SJSA1 (cell line): ENCODE results near the gene ALOX5AP. TPM values are rescaled to one million over a fixed set of nuclear protein-coding genes. Genes with fewer than 3 reads are reported as not detected.

Experiments used
- DNase-seq, 2 experiments: peaks; one replicate each; pipeline ENCODE4 v3.0.0-alpha.2; 2015 to 2020; ENCODE audit warnings: low spot score in 2 of 2, low read depth in 1 of 2
- H3K27ac ChIP-seq: fragments of 250-450 bp; sonication (Bioruptor Pico); 2 replicates; pipeline ENCODE4 v1.5.1; 2020; ENCODE audit warnings: mild to moderate bottlenecking, moderate library complexity
- H3K27me3 ChIP-seq: fragments of 250-450 bp; sonication (Bioruptor Pico); replicated peaks from 2 replicates; pipeline ENCODE4 v1.5.1; 2020; ENCODE audit warnings: mild to moderate bottlenecking, moderate library complexity
- H3K36me3 ChIP-seq: fragments of 250-450 bp; sonication (Bioruptor Pico); 2 replicates; pipeline ENCODE4 v1.5.1; 2020; ENCODE audit warnings: mild to moderate bottlenecking
- H3K4me1 ChIP-seq: fragments of 250-450 bp; sonication (Bioruptor Pico); replicated peaks from 2 replicates; pipeline ENCODE4 v1.6.1; 2021; ENCODE audit warnings: mild to moderate bottlenecking
- H3K4me3 ChIP-seq: fragments of 250-450 bp; sonication (Bioruptor Pico); 2 replicates; pipeline ENCODE4 v1.5.1; 2020; ENCODE audit warnings: mild to moderate bottlenecking
- H3K9me3 ChIP-seq: fragments of 250-450 bp; sonication (Bioruptor Pico); replicated peaks from 2 replicates; pipeline ENCODE4 v1.5.1; 2020; ENCODE audit warnings: mild to moderate bottlenecking
- total RNA-seq: library from RNA; depleted of rRNA; stranded (reverse); fragments of >200 nt; shearing (Covaris generic); gene quantifications from 2 replicates; pipeline ENCODE4 v1.2.3, GENCODE V29; 2014

The ALOX5AP gene
- total RNA-seq, 1 experiment from 2014 or later = 1.6 TPM

DNA sequence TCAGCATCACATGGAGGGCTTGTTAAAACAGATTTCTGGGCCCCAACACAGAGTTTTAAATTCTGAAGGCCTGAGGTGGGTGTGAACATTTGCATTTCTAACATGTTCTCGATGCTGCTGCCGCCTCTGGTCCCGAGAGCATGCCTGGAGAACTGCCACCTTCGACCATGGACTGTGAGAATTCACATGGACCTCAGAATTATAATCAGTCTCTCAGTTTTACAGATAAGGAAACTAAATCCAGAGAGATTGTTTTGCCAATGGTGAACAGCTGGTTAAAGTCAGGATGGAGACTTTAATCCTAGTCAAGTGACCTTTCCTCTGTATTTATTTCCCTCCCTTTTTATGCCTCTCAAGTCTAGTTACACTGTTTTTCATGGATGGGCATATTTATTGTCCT is 14.7 kb downstream of the ALOX5AP start:
- Histone ChIP-seq H3K27ac (no peak overlapping the region), H3K27me3 (no peaks in the 10 kb centered on the region), H3K9me3 (no peaks in the 10 kb centered on the region), H3K4me3 (no peak overlapping the region), H3K36me3 (no peaks in the 10 kb centered on the region), H3K4me1 (peaks cover 8% of the 10 kb centered on the region; the same call in 1 of the 2 replicates)
- DNase-seq = no peak

DNA sequence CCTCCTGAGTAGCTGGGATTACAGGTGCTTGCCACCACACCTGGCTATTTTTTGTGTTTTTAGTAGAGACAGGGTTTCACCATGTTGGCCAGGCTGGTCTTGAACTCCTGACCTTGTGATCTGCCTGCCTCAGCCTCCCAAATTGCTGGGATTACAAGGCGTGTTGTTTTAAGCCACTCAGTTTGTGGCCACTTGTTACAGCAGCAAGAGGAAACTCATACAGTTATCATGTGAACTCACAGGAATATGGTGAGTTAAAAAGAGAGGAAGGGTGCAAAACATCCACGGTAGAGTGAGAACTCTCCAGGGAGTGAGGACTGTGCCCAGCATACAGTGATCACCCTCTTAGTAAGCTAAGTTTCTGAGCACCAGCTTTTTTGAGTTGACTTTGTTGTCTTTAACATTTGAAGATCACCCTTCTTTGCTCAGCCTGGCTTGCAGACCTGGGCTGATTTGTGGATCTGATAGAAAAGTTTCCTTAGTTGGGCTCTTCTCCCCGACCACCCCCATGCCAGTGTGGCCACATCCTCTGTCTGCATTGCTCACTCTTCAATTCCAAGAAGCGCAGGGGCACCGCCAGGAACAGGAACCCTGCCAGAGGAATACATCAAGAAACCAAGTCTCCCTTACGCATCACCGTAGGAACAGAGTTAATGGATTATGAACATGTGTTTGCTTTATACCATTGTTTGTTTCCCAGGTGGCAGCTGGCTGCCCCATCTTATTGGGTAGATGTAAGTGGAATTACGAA is 16.0 kb downstream of the ALOX5AP start:
- no peak for DNase-seq
- H3K9me3 ChIP-seq = no peaks in the 10 kb centered on the region

GRCh38 chr13:30752201-30752797 is 17.0 kb downstream of the ALOX5AP start:
- DNase-seq = no peak
- Histone ChIP-seq H3K27me3 (no peaks in the 10 kb centered on the region), H3K4me3 (no peak overlapping the region), H3K27ac (no peak overlapping the region), H3K4me1 (peaks cover 8% of the 10 kb centered on the region; the same call in 1 of the 2 replicates), H3K9me3 (no peaks in the 10 kb centered on the region), H3K36me3 (no peaks in the 10 kb centered on the region)

More for the DNA sequence above, 16.0 kb downstream of the ALOX5AP start:
- H3K27ac ChIP-seq = no peak overlapping the region
- H3K4me3 ChIP-seq = no peak overlapping the region
- H3K36me3 ChIP-seq = no peaks in the 10 kb centered on the region
- H3K27me3 ChIP-seq = no peaks in the 10 kb centered on the region
- peaks cover 8% of the 10 kb centered on the region; the same call in 1 of the 2 replicates for H3K4me1 ChIP-seq

DNA sequence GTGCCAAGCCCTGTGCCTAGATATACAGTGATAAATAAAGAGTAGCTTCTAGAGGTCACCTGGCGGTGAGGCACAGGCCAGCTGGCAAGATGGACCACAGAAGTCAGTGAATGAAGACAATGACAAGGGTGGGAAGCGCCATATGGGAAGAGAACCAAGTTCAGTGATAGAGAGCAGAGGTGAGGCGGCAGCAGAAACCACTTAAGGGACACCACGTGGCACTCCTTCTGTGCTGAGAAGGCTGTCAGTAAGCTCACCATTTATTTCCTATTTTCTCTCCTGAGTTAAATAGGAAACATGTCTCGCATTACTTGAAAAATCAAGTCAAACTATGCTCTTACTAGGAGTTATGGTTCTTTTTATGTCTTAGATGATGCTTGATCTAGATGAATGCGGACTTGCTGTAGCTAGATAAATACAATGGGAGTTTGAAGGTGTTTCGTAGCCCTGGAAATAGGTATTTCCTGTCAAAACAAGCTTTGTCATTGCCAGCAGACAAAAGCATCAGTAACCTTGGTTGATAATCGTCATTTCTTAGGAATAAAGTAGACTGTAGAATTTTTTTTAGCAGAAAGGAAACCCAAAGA is 17.8 kb downstream of the ALOX5AP start:
- DNase-seq = no peak
- Histone ChIP-seq H3K36me3 (no peaks in the 10 kb centered on the region), H3K4me1 (peaks cover 8% of the 10 kb centered on the region; the same call in 1 of the 2 replicates), H3K27me3 (no peaks in the 10 kb centered on the region), H3K4me3 (no peak overlapping the region), H3K27ac (no peak overlapping the region), H3K9me3 (no peaks in the 10 kb centered on the region)

DNA sequence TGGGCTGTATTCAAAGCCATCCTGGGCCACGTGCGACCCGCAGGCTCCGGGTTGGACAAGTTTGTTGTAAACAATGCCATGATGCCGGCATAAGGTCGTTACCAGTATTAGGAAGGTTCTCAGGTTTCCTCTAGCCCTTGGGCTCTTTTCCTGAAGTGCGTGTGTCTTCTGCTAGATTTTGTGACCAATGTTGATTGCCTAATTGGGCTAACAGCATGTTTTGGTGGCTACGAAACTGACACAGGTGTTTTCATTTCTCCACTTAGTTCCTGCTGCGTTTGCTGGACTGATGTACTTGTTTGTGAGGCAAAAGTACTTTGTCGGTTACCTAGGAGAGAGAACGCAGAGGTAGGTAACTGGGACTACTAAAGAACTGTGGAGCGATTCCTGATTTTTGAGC is 20.3 kb downstream of the ALOX5AP start:
- Histone ChIP-seq H3K4me1 (peaks cover 21% of the 10 kb centered on the region), H3K9me3 (no peaks in the 10 kb centered on the region), H3K27me3 (no peaks in the 10 kb centered on the region), H3K36me3 (no peaks in the 10 kb centered on the region), H3K4me3 (no peak overlapping the region), H3K27ac (no peak overlapping the region)
- no peak for DNase-seq

DNA sequence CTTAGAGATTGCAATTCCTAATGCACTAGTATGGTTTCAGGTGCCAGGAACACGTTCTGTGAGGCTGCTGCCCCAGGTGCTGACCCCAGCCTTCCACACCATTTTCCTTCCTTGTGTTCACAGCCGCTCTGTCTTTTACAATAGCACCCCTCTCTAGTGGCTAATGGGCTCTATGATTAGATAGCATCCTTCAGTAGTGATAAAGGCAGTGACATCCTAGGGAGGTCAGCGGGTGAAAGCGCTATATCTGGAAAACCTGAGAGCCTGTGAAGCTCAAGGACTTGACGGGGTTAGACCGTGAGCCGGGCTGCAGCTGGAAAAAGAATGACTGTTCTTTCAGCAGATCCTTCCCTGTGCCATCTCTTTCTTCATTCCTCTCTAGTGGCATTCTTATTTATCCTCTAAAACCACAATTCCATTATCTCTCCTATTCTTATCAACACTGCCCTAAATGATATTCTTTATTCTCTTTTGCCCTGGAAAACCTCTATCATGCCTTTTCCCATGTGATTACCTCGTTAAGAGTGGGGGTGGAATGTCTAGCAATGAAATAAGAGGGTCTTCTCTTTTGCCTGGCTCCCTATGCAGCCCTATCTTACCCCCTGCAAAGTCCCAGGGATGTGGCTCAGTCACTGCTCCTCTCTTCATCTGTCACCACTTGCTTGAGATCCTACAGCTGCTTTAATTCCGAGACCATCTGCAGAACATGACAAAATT is 21.8 kb downstream of the ALOX5AP start:
- Histone ChIP-seq H3K4me1 (peaks cover 19% of the 10 kb centered on the region), H3K27me3 (no peaks in the 10 kb centered on the region), H3K27ac (no peak overlapping the region)

GRCh38 chr13:30759748-30760147 is 24.4 kb downstream of the ALOX5AP start:
- no peaks in the 10 kb centered on the region for H3K9me3 ChIP-seq
- peaks cover 28% of the 10 kb centered on the region for H3K4me1 ChIP-seq
- DNase-seq = peak in 1 of 2 experiments; percentile 33
- H3K27me3 ChIP-seq = no peaks in the 10 kb centered on the region
- H3K27ac ChIP-seq = no peak overlapping the region
- no peak overlapping the region for H3K4me3 ChIP-seq
- H3K36me3 ChIP-seq = no peaks in the 10 kb centered on the region

More for the DNA sequence above, 21.8 kb downstream of the ALOX5AP start:
- Histone ChIP-seq H3K9me3 (no peaks in the 10 kb centered on the region), H3K4me3 (no peak overlapping the region), H3K36me3 (no peaks in the 10 kb centered on the region)
- DNase-seq = no peak

DNA sequence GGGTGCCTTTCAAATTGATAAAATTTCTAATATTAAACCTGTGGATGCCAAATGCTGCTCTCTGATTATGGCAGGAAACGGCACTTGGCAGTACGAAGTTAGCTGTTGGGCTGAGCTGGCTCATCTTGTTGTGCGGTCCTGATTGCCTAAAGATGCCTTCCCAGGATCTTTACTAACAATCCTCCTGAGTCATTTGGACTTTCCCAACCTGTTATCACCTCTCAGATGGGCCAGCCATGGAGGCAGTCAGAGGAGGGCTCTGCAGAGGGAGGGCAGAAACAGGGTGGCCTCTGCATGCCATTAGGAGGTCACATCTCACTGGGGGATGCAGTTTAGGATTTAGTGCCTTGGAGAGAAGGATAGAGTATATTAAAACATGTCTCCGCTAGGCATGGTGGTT is 27.3 kb downstream of the ALOX5AP start:
- no peak overlapping the region for H3K27ac ChIP-seq
- DNase-seq = peak; percentile 43 to 53

GRCh38 chr13:30763786-30764413 is 28.6 kb downstream of the ALOX5AP start:
- DNase-seq = no peak

More for the DNA sequence above, 27.3 kb downstream of the ALOX5AP start:
- Histone ChIP-seq H3K9me3 (no peaks in the 10 kb centered on the region), H3K4me3 (no peak overlapping the region), H3K36me3 (no peaks in the 10 kb centered on the region), H3K4me1 (peaks cover 28% of the 10 kb centered on the region), H3K27me3 (no peaks in the 10 kb centered on the region)

DNA sequence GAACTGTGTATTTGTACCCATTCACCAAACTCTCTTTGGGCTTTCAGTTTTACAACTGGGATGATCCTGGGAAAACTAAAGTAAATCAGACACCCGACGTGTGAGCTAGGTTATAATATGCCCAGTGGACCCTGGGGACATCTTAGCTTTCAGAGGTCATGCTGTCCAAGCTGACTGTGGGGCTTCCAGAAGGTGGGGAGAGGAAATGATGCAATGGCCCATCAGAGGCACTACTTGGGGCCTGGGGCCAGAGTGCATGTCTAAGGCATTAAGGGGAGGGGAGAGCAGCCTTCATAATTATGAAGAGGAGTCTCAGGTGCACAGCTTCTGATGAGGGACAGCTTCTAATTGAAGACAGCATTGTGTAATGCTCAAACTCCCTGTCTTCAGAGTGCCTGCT is 30.9 kb downstream of the ALOX5AP start:
- no peak for DNase-seq
- H3K27me3 ChIP-seq = no peaks in the 10 kb centered on the region
- no peaks in the 10 kb centered on the region for H3K36me3 ChIP-seq
- no peak overlapping the region for H3K27ac ChIP-seq
- H3K4me3 ChIP-seq = no peak overlapping the region
- H3K4me1 ChIP-seq = peaks cover 15% of the 10 kb centered on the region
- H3K9me3 ChIP-seq = no peaks in the 10 kb centered on the region

More at GRCh38 chr13:30763786-30764413, 28.6 kb downstream of the ALOX5AP start:
- Histone ChIP-seq H3K27me3 (no peaks in the 10 kb centered on the region), H3K27ac (no peak overlapping the region), H3K9me3 (no peaks in the 10 kb centered on the region), H3K4me3 (no peak overlapping the region), H3K4me1 (peaks cover 28% of the 10 kb centered on the region), H3K36me3 (no peaks in the 10 kb centered on the region)

GRCh38 chr13:30770929-30771328 is 35.6 kb downstream of the ALOX5AP start:
- no peaks in the 10 kb centered on the region for H3K27me3 ChIP-seq
- no peaks in the 10 kb centered on the region for H3K9me3 ChIP-seq
- no peak overlapping the region for H3K4me3 ChIP-seq
- no peak overlapping the region for H3K27ac ChIP-seq
- no peaks in the 10 kb centered on the region for H3K4me1 ChIP-seq
- no peak for DNase-seq
- H3K36me3 ChIP-seq = no peaks in the 10 kb centered on the region

DNA sequence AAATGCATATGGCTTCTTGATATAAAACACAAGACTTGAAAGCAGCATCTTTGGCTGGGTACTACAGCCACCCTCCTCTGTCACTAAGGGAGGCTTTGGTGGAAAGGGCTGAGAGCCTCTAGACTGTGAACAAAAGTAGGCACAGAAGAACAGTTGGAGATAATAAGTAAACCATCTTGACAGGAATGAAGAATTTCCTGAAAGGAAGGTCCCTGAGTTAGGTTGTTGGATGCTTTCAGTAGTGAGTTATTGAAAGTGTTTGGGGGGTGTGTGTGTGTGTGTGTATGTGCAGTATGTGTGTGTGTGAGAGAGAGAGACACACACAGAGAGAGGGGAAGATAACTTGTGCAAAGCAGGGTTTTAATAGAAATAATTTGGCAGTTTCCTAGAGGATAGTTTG is 38.2 kb downstream of the ALOX5AP start:
- Histone ChIP-seq H3K36me3 (no peaks in the 10 kb centered on the region), H3K27me3 (no peaks in the 10 kb centered on the region), H3K4me1 (no peaks in the 10 kb centered on the region), H3K4me3 (no peak overlapping the region), H3K27ac (no peak overlapping the region), H3K9me3 (no peaks in the 10 kb centered on the region)
- no peak for DNase-seq

- H3K4me1 ChIP-seq = no peaks in the 10 kb centered on the region
- H3K36me3 ChIP-seq = no peaks in the 10 kb centered on the region
- DNase-seq = no peak
- no peak overlapping the region for H3K27ac ChIP-seq
- no peaks in the 10 kb centered on the region for H3K9me3 ChIP-seq
- no peaks in the 10 kb centered on the region for H3K27me3 ChIP-seq
- no peak overlapping the region for H3K4me3 ChIP-seq
These were observed 38.9 kb downstream of the ALOX5AP start for GRCh38 chr13:30774214-30774730.
